Stomach (tissue), 9 donors: ENCODE data around the gene CBLB. TPM values are rescaled to one million over a fixed set of nuclear protein-coding genes. Genes with fewer than 3 reads are reported as not detected.

Experiments used
- DNase-seq, 2 donors: peaks; one replicate each; pipeline versions ENCODE4 v3.0.0 to v3.0.0-alpha.2; 2013 to 2019
- H3K27ac ChIP-seq, 5 donors: fragments of 200-600 bp in 4 of 5; sonication (generic) in 4 of 5; one replicate each; pipeline ENCODE4 v1.5.1; 2013 to 2019; ENCODE audit warnings: mild to moderate bottlenecking in 1 of 5, moderate library complexity in 1 of 5
- H3K27me3 ChIP-seq, 3 donors: fragments of 200-600 bp; sonication (generic); one replicate each; pipeline ENCODE4 v1.5.1; 2017 to 2019; ENCODE audit warnings: mixed run types in 1 of 3
- H3K36me3 ChIP-seq, 4 donors: fragments of 200-600 bp; sonication (generic); 1 replicate in 3 of 4; 2 replicates in 1 of 4; pipeline ENCODE4 v1.5.1; 2016 to 2019
- H3K4me1 ChIP-seq, 4 donors: fragments of 200-600 bp; sonication (generic); one replicate each; pipeline ENCODE4 v1.5.1; 2016 to 2019
- H3K4me3 ChIP-seq, 4 donors: fragments of 200-600 bp; sonication (generic) in 3 of 4; one replicate each; pipeline ENCODE4 v1.5.1; 2016 to 2019; ENCODE audit warnings: mild to moderate bottlenecking in 1 of 4
- H3K9me3 ChIP-seq, 4 donors: fragments of 200-600 bp; sonication (generic); one replicate each; pipeline ENCODE4 v1.5.1; 2016 to 2019
- CTCF ChIP-seq, 7 experiments: fragments of 450-650 bp in 4 of 7; fragments of 200-600 bp in 3 of 7; sonication (generic) in 3 of 7; IDR thresholded peaks; one replicate each; pipeline ENCODE4 v1.5.1; 2016 to 2019; ENCODE audit warnings: antibody characterized with exemption in 7 of 7, control low read depth in 2 of 7, mild to moderate bottlenecking in 1 of 7
- EP300 ChIP-seq: sonication (generic); formaldehyde crosslinking; IDR thresholded peaks from one replicate; pipeline ENCODE4 v1.6.1; 2017; ENCODE audit warnings: antibody characterized with exemption
- POLR2A ChIP-seq, 4 donors: fragments of 450-650 bp; IDR thresholded peaks; one replicate each; pipeline ENCODE4 v1.6.1; 2016; ENCODE audit warnings: antibody characterized with exemption in 4 of 4, control low read depth in 2 of 4, mild to moderate bottlenecking in 1 of 4, moderate library complexity in 1 of 4
- POLR2AphosphoS5 ChIP-seq, 3 donors: sonication (generic); formaldehyde crosslinking; IDR thresholded peaks; one replicate each; pipeline ENCODE4 v1.6.1; 2016; ENCODE audit warnings: antibody characterized with exemption in 3 of 3
- WGBS, 5 donors: extraction: QIAGEN DNeasy Blood & Tissue Kit in 3 of 5; methylation state at CpG; one replicate each; pipeline versions ENCODE4 v1.1.5 to v1.1.7; 2013 to 2018; 5-methylcytosine and 5-hydroxymethylcytosine counted together
- intact Hi-C: fragments of 100-400 bp; cut with DNase I; formaldehyde crosslinking; loops from one replicate; pipeline ENCODE4 v1.15.1; 2023; ENCODE audit warnings: low total_unique reads
- polyA plus RNA-seq, 3 donors: library from polyadenylated mRNA; stranded (reverse); fragments of 200-250 nt; gene quantifications; one replicate each; pipeline ENCODE4 v1.2.3, GENCODE V29; 2013
- total RNA-seq, 5 donors: library from RNA; depleted of rRNA; stranded (reverse); fragments of >200 nt; gene quantifications; one replicate each; pipeline versions ENCODE4 v1.1.0 to v1.2.3, GENCODE V29; 2014 to 2016
- donor health status: healthy with polysubstance abuse.
- donor health status: Bipolar disorder and iron deficiency.
- donor health status: healthy.

CBLB gene
- total and polyA plus RNA-seq, 8 donors: 6.9 to 94.4 (median 46.0) TPM

DNA sequence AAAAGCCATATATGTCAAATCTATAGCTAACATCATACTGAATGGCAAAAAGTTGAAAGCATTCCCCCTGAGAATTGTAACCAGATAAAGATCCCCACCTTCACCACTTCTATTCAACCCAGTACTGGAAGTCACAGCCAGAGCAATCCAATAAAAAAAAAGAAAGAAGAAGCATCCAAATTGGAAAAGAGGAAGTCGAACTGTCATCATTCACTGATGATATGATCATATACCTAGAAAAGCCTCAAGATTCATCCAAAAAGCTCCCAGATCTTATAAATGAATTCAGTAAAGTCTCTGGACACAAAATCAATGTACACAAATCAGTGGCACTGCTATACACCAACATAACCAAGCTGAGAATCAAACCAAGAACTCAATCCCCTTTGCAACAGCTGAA, 97.4 kb downstream of the CBLB start:
- no peak overlapping the region for H3K27ac ChIP-seq
- DNase-seq: no peak
- TF ChIP-seq CTCF (IDR thresholded peaks at IDR 0.05): no peak
- no peak for TF ChIP-seq POLR2A (IDR thresholded peaks at IDR 0.05)
- TF ChIP-seq POLR2AphosphoS5 (IDR thresholded peaks at IDR 0.05): no peak
- TF ChIP-seq EP300: no peak
- WGBS, 5 donors: 94 to 100% (median 97%) methylated on average over 1 of the region's 1 CpG
- H3K36me3 ChIP-seq: peaks cover 0 to 13% (median 2%) of the 10 kb centered on the region in 4 donors
- H3K9me3 ChIP-seq: no peaks in the 10 kb centered on the region
- H3K4me3 ChIP-seq: no peak overlapping the region
- peaks cover 0 to 20% (median 6%) of the 10 kb centered on the region in 4 donors for H3K4me1 ChIP-seq
- no peaks in the 10 kb centered on the region for H3K27me3 ChIP-seq
- intact Hi-C loops: no loop called here

DNA sequence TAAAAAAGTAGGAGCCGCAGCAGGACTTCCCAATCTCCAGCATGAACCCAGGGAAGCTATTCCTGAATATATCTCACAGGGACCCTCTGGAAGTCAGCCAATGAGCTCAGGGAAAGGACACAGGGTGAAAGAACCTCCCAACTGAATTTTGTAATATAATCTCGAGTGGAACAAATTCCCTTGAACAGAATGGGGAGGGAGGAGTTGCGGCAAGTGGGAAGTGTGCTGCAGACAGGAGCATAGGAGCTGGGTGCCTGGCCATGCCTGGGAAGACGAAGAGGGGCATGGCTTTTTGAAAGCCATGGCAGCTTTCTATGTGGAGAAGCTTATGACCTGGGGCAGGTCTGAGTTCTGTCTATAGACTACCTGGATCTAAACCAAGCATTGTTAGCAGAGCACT, 98.4 kb downstream of the CBLB start:
- no peaks in the 10 kb centered on the region for H3K9me3 ChIP-seq
- no peak overlapping the region for H3K4me3 ChIP-seq
- intact Hi-C loops: no loop called here
- no peak for DNase-seq
- peaks cover 0 to 13% (median 2%) of the 10 kb centered on the region in 4 donors for H3K36me3 ChIP-seq
- H3K4me1 ChIP-seq: peaks cover 0 to 15% (median 8%) of the 10 kb centered on the region in 4 donors
- 89 to 95% (median 93%) methylated on average over 4 of the region's 4 CpGs for WGBS, 5 donors
- H3K27me3 ChIP-seq: no peaks in the 10 kb centered on the region
- no peak for TF ChIP-seq EP300
- no peak for TF ChIP-seq CTCF (IDR thresholded peaks at IDR 0.05)
- H3K27ac ChIP-seq: no peak overlapping the region

- H3K4me3 ChIP-seq: no peak overlapping the region
- H3K4me1 ChIP-seq: peaks cover 0 to 31% (median 7%) of the 10 kb centered on the region in 4 donors
- no peak overlapping the region for H3K27ac ChIP-seq
- no peaks in the 10 kb centered on the region for H3K27me3 ChIP-seq
- H3K9me3 ChIP-seq: peaks cover 0 to 1% (median under 1%) of the 10 kb centered on the region in 4 donors
- intact Hi-C loops: no loop called here
- TF ChIP-seq CTCF (IDR thresholded peaks at IDR 0.05): no peak
- TF ChIP-seq POLR2A (IDR thresholded peaks at IDR 0.05): no peak
- TF ChIP-seq EP300: no peak
- no peak for TF ChIP-seq POLR2AphosphoS5 (IDR thresholded peaks at IDR 0.05)
- peaks cover 0 to 16% (median 4%) of the 10 kb centered on the region in 4 donors for H3K36me3 ChIP-seq
- no peak for DNase-seq
Measured at GRCh38 chr3:105767776-105768175, 101.0 kb downstream of the CBLB start.

- H3K27ac ChIP-seq: no peak overlapping the region
- peaks cover 0 to 33% (median 7%) of the 10 kb centered on the region in 4 donors for H3K4me1 ChIP-seq
- 64 to 75% (median 69%) methylated on average over 3 of the region's 3 CpGs for WGBS, 5 donors
- DNase-seq: no peak
- no peak overlapping the region for H3K4me3 ChIP-seq
- no peak for TF ChIP-seq CTCF (IDR thresholded peaks at IDR 0.05)
- no peak for TF ChIP-seq EP300
- TF ChIP-seq POLR2AphosphoS5 (IDR thresholded peaks at IDR 0.05): no peak
- TF ChIP-seq POLR2A (IDR thresholded peaks at IDR 0.05): no peak
- H3K36me3 ChIP-seq: peaks cover 5 to 20% (median 9%) of the 10 kb centered on the region in 4 donors
- intact Hi-C loops: no loop called here
- peaks cover 0 to 7% (median 3%) of the 10 kb centered on the region in 4 donors for H3K9me3 ChIP-seq
- H3K27me3 ChIP-seq: no peaks in the 10 kb centered on the region
Measured at GRCh38 chr3:105767216-105767615, 101.6 kb downstream of the CBLB start.
